Central memory CD8-positive, alpha-beta T cell (primary cell): ENCODE results near the gene AKR1C8.
"Not testable (repeated sequence)": the region's sequence is repeated elsewhere in the genome, so short reads cannot be mapped to it uniquely, and the experiment has no call there.

Experiments
- ATAC-seq: fragments of 150-1000 bp; cut with Tn5 transposase; replicated peaks from 2 replicates; pipeline ENCODE4 v1.10.0; 2022; ENCODE audit warnings: mild to moderate bottlenecking, moderate FRiP score, moderate number of reproducible peaks; ENCODE audit not compliant: poor library complexity, severe bottlenecking; ENCODE audit errors: extremely low read depth
- DNase-seq, 2 donors: peaks; one replicate each; pipeline ENCODE4 v3.0.0; 2021; ENCODE audit warnings: low spot score in 2 of 2
- H3K27ac Mint-ChIP-seq: one replicate; pipeline ENCODE4 v1.8.0; 2022; ENCODE audit warnings: low read depth, mild to moderate bottlenecking, moderate library complexity, mixed read lengths
- H3K27me3 Mint-ChIP-seq: one replicate; pipeline ENCODE4 v1.8.0; 2022; ENCODE audit warnings: mixed read lengths
- H3K36me3 Mint-ChIP-seq: one replicate; pipeline ENCODE4 v1.8.0; 2022; ENCODE audit warnings: mild to moderate bottlenecking, moderate library complexity, mixed read lengths; ENCODE audit not compliant: insufficient read depth
- H3K4me1 Mint-ChIP-seq: one replicate; pipeline ENCODE4 v1.8.0; 2022; ENCODE audit warnings: mixed read lengths
- H3K4me3 Mint-ChIP-seq: one replicate; pipeline ENCODE4 v1.8.0; 2022; ENCODE audit warnings: mild to moderate bottlenecking, moderate library complexity, mixed read lengths
- H3K9me3 Mint-ChIP-seq: one replicate; pipeline ENCODE4 v1.8.0; 2022; ENCODE audit warnings: mixed read lengths

AKR1C8 gene

DNA sequence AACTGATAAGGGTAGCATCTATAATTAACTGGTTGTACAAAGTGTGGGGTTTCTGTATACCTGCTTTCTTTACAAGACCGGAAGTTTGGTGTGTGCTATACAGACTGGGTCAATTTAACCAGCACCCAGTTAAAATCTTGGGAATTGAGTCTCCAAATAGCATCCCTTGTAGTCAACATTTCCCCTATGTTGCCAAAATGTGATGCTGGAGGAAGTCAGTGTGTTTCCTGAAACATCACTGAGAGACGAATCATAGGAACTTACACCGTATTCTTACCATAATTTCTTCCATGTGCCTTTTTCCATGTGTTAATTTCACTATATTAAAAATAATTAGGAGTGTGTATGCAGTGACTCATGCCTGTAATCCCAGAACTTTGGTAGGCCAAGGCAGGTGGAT is 13.4 kb upstream of the AKR1C8 start:
- H3K36me3 Mint-ChIP-seq = no peaks in the 10 kb centered on the region
- H3K27ac Mint-ChIP-seq = no peak overlapping the region
- no peaks in the 10 kb centered on the region for H3K4me1 Mint-ChIP-seq
- H3K9me3 Mint-ChIP-seq = no peaks in the 10 kb centered on the region
- H3K27me3 Mint-ChIP-seq = no peaks in the 10 kb centered on the region
- no peak for DNase-seq
- no peak overlapping the region for H3K4me3 Mint-ChIP-seq
- ATAC-seq = no peak

DNA sequence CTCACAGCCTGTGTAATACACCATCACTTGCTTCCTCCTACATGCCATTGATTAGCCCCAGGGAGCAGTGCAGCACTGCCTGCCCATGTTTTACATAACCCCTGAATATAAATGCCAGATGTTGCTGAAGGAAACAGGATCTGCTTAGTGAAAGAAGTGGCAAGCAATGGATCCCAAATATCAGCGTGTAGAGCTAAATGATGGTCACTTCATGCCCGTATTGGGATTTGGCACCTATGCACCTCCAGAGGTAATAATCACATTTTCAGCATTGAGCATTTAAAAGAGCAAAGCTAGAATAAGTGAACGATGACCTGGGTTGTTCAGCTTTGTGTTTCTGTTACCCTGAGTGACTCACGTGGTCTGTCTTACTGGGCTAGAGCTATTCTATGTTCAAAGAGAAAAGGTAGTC is 11.8 kb upstream of the AKR1C8 start, which contains the start of gene AKR1C4:
Gene AKR1C4, plus strand, starts transcription at position 136 of the 412 bp plus-strand sequence. Its CDS starts 31 bp downstream, at position 167.
- Mint-ChIP-seq H3K4me3 (no peak within 1 kb of the TSS), H3K4me1 (no peaks in the 10 kb centered on the region), H3K36me3 (no peaks in the 10 kb centered on the region), H3K9me3 (no peaks in the 10 kb centered on the region), H3K27ac (no peak within 1 kb of the TSS), H3K27me3 (no peaks in the 10 kb centered on the region)
- DNase-seq (no peak), ATAC-seq (no peak)

DNA sequence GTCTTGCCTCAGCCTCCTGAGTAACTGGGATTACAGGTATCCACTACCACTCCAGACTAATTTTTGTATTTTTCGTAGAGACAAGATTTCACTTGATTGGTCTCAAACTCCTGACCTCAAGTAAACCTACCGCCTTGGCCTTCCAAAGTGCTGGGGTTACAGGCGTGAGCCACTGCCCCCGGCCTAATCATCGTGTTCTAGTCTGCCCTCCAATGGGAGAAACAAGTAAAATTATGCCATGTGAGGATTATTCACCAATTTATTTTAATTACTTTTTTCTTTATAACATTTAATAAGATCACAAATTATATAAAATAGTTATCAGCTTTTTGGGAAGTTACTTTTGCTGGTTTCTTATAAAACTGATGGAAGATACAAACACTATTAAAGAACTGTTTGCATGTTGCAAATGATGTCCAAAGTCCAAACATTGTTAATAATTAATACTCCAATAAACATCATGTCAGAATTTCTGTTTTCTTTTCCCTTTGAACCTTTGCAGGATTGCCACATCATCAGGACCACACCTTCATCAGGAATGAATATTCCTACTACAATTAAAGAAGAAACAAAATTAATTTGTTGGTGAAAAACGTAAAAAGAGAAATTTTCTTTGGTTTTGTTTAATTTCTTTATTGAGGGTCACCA is 10.9 kb upstream of the AKR1C8 start:
- H3K9me3 Mint-ChIP-seq = no peaks in the 10 kb centered on the region
- DNase-seq (no peak), ATAC-seq (no peak)
- no peak overlapping the region for H3K4me3 Mint-ChIP-seq
- H3K27me3 Mint-ChIP-seq = no peaks in the 10 kb centered on the region
- H3K27ac Mint-ChIP-seq = no peak overlapping the region
- H3K36me3 Mint-ChIP-seq = no peaks in the 10 kb centered on the region
- no peaks in the 10 kb centered on the region for H3K4me1 Mint-ChIP-seq

DNA sequence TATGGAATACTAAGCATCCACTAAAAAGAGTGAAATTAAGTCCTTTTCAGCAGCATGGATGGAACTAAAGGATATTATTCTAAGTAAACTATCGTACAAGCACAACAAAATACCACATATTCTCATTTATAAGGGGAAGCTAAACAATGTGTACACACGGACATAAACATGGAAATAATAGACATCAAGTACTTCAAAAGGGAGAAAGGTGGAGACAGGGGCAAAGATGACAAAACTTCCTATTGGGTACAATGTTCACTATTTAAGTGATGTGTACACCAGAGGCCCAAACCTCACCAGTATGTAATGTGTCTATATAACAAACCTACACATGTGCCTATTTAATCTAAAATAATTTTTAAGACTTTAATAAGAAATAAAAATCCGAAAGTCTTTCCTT is 9.5 kb upstream of the AKR1C8 start:
- Mint-ChIP-seq H3K4me3 (no peak overlapping the region), H3K9me3 (no peaks in the 10 kb centered on the region), H3K27ac (no peak overlapping the region), H3K36me3 (no peaks in the 10 kb centered on the region), H3K4me1 (no peaks in the 10 kb centered on the region), H3K27me3 (no peaks in the 10 kb centered on the region)
- no peak for DNase-seq
- ATAC-seq = no peak

DNA sequence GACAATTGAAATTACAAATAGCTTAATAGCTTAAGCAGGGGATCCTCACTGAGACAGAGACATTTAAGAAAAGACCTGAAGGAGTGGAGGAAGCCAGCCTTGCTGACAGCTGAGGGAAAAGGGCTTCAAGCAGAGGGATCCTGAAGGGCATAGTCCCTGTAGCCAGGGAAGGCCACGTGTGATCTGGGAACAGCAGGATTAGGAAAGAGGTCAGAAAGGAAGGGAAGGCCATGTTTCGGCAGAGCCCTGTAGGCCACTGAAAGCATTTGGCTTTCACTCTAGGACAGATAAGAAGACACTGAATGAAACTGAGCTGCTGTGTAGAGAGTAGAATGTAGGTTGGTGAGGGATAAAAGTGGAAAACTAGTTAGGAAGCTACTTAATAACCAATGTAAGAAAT is 3.4 kb upstream of the AKR1C8 start:
- Mint-ChIP-seq H3K9me3 (no peaks in the 10 kb centered on the region), H3K4me1 (no peaks in the 10 kb centered on the region), H3K36me3 (peaks cover 2% of the 10 kb centered on the region), H3K27me3 (no peaks in the 10 kb centered on the region), H3K4me3 (no peak overlapping the region), H3K27ac (no peak overlapping the region)
- DNase-seq (no peak), ATAC-seq (no peak)

DNA sequence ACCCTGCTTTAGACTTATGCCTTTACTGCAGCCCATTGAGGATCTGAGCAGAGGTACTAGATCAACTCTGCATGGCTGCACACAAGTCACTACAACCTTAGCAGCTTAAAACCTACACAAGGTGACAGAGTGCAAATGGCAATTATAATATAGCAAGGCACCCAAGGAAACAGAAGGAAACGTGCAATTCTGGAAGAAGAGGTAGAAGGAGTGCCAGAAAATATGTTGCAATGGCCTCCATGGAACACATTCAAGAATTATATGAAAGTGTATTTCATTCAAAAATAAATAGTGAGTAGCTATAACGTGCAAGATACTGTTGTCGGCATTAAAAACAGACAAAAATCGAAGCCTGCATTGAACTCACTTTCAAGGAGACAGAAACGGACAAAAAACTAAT is 2.9 kb upstream of the AKR1C8 start:
- H3K4me3 Mint-ChIP-seq = no peak overlapping the region
- no peak overlapping the region for H3K27ac Mint-ChIP-seq
- DNase-seq (no peak), ATAC-seq (no peak)
- peaks cover 2% of the 10 kb centered on the region for H3K36me3 Mint-ChIP-seq
- H3K9me3 Mint-ChIP-seq = no peaks in the 10 kb centered on the region
- H3K4me1 Mint-ChIP-seq = no peaks in the 10 kb centered on the region
- no peaks in the 10 kb centered on the region for H3K27me3 Mint-ChIP-seq

DNA sequence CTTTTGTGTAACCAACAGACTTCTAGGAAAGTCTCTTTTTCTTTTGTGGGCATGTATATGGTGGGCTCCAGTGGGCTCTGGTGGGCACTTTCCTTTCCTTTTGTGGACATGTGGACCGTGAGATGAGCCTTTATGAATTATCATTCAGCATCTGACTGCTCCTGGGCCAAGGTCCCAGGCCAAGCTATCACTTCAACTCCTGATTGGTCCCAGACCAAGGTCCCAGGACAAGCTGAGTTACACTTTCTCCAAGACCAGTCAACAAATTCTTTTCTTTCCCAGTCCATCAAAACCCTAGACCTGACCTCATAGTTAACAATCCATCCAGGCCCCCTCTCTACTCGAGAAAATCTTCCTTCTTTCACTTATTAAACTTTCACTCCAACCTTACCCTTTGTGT is 1.0 kb downstream of the AKR1C8 start:
- H3K9me3 Mint-ChIP-seq = peaks cover 6% of the 10 kb centered on the region
- H3K27me3 Mint-ChIP-seq = no peaks in the 10 kb centered on the region
- H3K36me3 Mint-ChIP-seq = peaks cover 2% of the 10 kb centered on the region
- DNase-seq (no peak), ATAC-seq (no peak)
- no peak overlapping the region for H3K27ac Mint-ChIP-seq
- no peak overlapping the region for H3K4me3 Mint-ChIP-seq
- no peaks in the 10 kb centered on the region for H3K4me1 Mint-ChIP-seq

DNA sequence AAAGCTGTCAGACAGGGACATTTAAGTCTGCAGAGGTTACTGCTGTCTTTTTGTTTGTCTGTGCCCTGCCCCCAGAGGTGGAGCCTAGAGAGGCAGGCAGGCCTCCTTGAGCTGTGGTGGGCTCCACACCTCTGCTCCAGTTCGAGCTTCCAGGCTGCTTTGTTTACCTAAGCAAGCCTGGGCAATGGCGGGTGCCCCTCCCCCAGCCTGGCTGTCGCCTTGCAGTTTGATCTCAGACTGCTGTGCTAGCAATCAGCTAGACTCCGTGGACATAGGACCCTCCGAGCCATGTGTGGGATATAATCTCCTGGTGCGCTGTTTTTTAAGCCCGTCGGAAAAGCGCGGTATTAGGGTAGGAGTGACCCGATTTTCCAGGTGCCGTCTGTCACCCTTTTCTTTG is 4.4 kb downstream of the AKR1C8 start:
- H3K27me3 Mint-ChIP-seq, H3K36me3 Mint-ChIP-seq, H3K27ac Mint-ChIP-seq: not testable (repeated sequence)

DNA sequence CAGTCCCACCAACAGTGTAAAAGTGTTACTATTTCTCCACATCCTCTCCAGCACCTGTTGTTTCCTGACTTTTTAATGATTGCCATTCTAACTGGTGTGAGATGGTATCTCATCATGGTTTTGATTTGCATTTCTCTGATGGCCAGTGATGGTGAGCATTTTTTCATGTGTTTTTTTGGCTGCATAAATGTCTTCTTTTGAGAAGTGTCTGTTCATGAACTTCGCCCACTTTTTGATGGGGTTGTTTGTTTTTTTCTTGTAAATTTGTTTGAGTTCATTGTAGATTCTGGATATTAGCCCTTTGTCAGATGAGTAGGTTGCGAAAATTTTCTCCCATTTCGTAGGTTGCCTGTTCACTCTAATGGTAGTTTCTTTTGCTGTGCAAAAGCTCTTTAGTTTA is 9.4 kb downstream of the AKR1C8 start:
- not testable (repeated sequence) for H3K4me3 Mint-ChIP-seq, H3K27ac Mint-ChIP-seq, H3K9me3 Mint-ChIP-seq, DNase-seq, H3K4me1 Mint-ChIP-seq, ATAC-seq, H3K36me3 Mint-ChIP-seq, H3K27me3 Mint-ChIP-seq

More for the DNA sequence above, 4.4 kb downstream of the AKR1C8 start:
- not testable (repeated sequence) for DNase-seq, H3K9me3 Mint-ChIP-seq, H3K4me1 Mint-ChIP-seq, H3K4me3 Mint-ChIP-seq, ATAC-seq

DNA sequence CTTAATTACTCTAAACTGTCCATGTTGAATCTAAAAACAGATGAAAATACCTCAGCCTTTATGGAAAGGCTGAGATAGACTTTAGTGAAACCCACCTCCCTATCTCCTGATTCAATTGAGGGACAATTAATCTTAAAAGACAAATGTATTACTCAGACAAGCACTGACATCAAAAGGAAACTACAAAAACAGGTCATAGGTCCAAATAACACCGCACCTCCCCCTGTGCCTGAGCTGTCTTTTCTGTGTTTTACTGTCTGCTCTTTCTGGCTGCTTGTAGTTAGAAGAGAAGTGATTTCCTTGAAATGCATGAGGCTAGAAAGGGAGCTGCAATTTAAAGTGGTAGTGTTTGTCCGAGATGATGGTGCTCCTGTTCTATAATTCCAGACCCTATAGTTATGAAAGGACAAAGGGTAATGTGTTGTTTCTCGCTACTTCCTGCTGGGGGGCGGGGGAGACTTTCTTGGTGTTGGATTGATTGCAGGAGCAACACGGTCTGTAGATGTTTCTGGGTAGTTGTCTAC is 16.0 kb downstream of the AKR1C8 start:
- no peaks in the 10 kb centered on the region for H3K4me1 Mint-ChIP-seq
- no peaks in the 10 kb centered on the region for H3K36me3 Mint-ChIP-seq
- DNase-seq (no peak), ATAC-seq (no peak)
- H3K4me3 Mint-ChIP-seq = no peak overlapping the region
- H3K27ac Mint-ChIP-seq = no peak overlapping the region
- peaks cover 24% of the 10 kb centered on the region for H3K9me3 Mint-ChIP-seq
- H3K27me3 Mint-ChIP-seq = no peaks in the 10 kb centered on the region

DNA sequence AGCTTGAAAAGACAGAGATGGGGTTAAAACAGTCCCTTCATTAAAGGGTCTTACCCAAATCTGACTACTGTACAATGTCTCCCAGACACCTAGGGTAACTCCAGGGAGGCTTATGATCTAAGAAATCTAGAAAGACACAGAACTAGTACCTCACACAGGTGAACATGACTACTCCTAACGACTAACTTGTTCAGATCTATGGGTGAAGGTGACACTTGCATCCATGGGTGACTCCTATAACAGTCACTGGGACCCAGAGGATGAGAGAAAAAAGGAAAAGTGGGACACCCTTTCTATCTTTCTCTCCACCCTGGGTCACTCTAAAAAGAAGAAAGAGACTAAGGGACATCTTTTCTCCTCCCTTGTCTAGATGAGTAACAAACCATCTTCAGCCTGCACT is 19.2 kb downstream of the AKR1C8 start:
- Mint-ChIP-seq H3K27me3 (peaks cover 9% of the 10 kb centered on the region), H3K36me3 (no peaks in the 10 kb centered on the region), H3K27ac (no peak overlapping the region), H3K4me1 (no peaks in the 10 kb centered on the region), H3K4me3 (no peak overlapping the region), H3K9me3 (peaks cover 42% of the 10 kb centered on the region)
- no peak for ATAC-seq
- no peak for DNase-seq

DNA sequence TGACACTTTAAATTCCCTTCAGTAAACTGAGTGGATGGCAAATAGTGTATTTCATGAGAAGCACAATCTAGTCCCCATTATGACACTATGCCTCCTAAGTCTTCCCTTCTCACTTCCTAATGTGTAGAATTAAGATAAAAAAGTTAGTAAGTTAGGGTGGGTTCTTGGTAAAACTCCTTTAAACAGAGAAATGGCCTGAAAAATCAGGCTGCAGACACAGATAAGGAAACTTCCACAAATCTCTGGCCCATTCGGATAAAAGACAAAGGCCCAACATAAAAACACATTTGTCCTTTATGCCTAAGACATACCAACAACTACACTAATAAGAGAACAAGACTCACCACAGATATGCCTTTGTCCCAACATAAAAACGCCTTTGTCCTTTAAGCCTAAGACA is 21.5 kb downstream of the AKR1C8 start:
- no peak for DNase-seq

DNA sequence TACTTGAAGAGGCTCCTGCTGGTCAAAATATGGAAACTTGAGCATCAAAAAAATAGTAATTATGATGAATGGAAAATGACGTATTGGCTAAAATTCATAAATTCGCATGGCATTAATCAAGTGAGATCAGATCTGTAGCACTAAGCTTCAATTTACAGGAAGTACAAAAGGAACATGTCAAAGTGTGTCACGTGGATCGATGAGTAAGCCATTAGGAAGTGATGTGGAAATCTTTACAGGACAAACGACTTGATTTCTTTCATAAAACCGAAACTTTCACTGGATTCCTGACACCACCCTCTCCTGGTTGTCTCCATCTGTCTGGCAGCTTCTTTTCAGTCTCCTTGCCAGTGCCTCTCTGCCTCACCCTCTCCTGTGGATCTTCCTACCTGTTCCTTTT is 25.8 kb downstream of the AKR1C8 start:
- Mint-ChIP-seq H3K27ac (no peak overlapping the region), H3K9me3 (peaks cover 24% of the 10 kb centered on the region), H3K4me1 (no peaks in the 10 kb centered on the region), H3K36me3 (no peaks in the 10 kb centered on the region), H3K27me3 (peaks cover 16% of the 10 kb centered on the region), H3K4me3 (no peak overlapping the region)
- ATAC-seq (no peak), DNase-seq (no peak)

More for the DNA sequence above, 21.5 kb downstream of the AKR1C8 start:
- no peak for ATAC-seq
- H3K9me3 Mint-ChIP-seq = peaks cover 46% of the 10 kb centered on the region
- peaks cover 16% of the 10 kb centered on the region for H3K27me3 Mint-ChIP-seq
- H3K4me3 Mint-ChIP-seq = no peak overlapping the region
- H3K27ac Mint-ChIP-seq = no peak overlapping the region
- H3K36me3 Mint-ChIP-seq = no peaks in the 10 kb centered on the region
- no peaks in the 10 kb centered on the region for H3K4me1 Mint-ChIP-seq
